ENCODE measurements around the gene KDM4C.
A peak's percentile ranks its signal among the peaks of the same experiment; 100 is the strongest.

The KDM4C gene

DNA sequence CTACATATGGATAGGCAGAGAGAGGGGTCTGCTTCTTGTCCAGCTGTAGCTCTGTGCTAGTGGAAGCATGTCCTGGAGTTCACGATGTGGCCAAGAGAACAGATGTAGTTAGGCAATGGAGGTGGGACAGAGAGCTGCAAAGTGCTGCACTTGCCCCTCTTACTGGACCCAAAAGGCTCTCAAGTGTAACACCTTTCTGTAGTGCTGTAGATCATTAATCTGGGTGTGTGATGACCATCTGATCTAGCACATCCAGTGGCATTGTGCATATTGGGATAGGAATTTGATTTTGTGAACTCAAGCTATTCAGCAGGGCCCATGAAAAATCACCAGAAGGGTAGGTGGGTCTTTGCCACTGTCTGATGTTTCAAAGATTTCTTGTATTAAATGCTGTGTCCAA is 151.4 kb downstream of the KDM4C start:
- DNase-seq: no peak

DNA sequence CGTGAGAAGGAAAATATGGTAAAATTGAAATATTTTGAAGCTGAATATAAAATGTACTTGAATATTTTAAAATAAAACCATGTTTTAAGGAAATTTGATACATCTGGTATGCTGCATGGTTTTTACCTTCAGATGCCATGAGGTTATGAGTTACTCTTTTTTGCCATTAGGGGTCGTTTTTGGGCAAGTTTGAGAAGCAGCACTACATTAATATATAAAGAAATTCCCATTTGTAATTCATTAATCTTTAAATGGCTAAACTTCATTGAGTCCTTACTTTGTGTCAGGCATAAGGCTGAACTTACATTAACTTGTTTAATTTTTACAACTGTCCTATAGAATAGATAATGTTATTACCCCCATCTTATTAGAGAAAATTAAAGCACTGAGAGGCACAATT is 152.3 kb downstream of the KDM4C start:
- peak in 1 of 2 experiments; percentile 52 for DNase-seq

DNA sequence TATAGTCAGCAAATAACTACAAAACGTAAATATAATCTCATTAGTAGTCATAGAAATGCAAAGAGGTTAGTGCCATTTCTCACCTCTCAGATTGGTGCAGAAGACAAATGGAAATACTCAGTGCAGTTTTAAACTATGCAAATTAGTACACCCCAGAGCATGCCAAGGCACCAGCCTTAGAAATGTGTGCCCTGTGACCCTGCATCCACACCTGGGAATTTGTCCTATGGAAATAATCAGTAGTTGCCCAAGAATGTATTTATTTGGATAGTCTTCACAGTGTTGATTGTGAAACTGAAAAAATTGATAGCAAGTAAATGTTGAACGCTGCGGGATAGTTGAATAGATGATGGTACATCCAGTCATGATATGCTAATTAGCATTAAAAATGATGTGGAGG is 152.7 kb downstream of the KDM4C start:
- no peak for DNase-seq

DNA sequence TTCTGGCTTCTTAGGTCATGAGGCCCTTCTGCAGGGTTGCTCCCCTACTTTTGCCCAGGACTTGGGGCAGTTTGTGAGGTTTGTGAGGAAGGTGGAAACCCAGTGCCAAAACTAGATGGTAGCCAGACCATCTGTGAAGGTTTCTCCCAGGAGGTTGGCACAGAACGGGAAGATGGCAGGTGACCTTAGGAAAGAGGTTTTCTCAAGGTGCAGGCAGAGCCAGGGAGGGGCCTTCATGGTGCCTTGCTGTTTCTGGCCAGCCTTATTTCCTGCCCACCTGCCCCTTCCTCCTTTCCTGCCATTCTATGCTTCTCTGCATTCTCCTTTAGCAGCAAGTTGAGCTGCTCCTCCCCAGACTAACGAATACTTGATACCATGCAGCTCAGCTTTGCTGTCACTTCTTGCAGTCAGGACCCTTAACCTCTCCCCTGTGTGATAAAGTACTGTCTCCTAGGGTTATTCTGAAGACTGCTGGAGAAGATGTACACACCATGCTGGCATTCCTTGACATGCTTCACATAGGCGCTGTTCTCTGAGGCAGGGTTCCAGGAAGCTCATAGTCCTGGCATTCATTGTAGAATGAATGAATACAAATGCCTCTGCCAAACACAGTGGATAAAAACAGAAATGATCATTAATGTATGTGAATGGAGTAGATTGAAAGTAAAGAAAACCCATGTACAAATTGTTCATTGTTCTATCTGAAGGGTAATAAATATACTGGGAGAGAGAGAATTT is 154.3 kb downstream of the KDM4C start:
- peak in 1 of 2 experiments; percentile 47 for DNase-seq

DNA sequence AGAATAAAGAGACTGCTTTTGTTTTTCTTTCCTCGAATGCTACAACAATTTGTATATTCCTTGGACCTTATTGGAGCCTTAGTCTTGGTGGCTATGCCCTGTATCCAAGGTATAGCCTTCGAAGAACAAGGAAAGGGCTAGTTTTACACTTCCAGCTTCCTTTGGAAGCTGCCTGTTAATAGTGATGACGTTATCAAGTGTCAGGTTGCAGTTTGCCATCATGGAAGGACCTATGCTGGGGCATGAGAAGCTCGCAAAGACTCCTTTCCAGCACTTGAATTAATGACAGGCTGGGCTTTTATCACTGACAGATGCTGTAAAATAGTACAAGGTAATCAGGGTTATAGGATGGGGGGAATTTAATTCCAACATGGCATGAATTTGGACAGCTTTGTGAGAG is 157.9 kb downstream of the KDM4C start:
- no peak for DNase-seq

DNA sequence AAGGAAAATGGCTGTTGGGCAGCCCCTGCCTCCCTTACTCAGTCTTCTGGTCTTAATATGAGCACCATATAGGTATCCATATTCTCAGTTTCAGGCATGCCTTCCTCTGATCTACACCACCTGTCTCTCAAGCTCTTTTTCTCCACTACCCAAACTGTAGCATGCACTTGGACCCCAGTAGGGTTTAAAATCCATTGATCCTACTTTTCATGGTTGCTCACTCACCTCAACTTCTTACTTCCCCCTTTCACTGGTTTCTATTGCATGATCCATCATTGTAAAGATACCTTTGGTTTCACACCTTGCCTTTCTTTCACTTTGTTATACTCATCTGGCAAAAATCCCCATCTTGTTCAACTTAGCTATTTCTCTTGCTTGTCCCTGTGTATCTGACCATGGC is 159.4 kb downstream of the KDM4C start:
- DNase-seq: no peak

DNA sequence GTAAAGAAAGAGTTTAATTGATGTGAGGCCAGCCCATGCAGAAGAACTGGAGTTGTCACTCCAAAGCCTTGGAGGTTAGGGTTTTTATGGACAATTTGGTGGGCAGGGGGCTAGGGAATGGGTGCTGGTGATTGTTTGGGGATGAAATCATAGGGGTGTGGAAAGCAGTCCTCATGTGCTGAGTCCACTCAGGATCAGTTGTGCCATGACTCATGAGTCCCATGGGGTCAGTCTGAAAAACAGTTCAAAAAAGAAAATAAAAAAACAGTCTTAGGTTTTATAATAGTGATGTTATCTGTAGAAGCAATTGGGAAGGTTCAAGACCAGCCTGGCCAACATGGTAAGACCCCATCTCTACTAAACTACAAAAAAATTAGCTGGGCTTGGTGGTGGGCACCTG is 162.3 kb downstream of the KDM4C start:
- DNase-seq: no peak

DNA sequence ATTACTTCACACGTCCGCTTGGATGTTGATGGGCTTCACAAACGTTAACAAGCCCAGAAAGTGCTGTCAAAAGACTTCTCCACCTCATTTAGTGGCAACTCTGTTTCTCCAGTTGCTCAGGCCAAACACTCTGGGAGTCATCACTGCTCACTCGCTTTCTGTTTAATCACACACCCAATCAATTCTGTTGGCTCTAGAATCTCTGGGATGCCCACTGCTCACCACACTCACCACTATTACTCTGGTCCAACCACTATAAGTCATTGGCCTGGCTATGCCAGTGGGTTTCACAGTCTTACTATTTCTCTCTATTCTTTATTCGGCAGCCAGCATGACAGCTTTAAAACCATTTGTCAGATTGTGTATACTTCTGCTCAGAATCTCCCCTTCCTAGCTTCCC is 163.5 kb downstream of the KDM4C start:
- DNase-seq: no peak

DNA sequence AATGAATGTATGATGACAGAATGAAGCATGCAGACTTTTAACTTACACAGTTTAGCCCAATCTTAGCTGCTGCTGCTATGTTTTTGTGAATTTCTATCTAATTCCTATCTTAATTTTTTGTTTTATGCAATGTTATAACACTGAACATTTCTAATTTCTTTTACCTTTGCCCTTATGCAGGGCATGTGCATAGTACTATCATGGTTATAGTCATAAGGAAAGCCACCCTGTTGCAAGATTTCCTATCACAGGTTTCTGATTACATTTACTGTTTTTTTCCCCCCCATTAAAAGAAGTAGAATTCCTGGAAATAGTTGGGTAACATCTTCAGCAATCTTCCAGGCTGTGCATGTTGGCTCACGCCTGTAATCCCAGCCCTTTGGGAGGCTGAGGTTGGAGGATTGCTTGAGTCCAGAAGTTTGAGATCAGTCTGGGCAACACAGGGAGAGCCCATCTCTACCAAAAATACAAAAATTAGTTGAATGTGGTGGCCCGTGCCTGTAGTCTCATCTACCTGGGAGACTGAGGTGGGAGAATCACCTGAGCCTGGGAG is 164.4 kb downstream of the KDM4C start:
- no peak for DNase-seq

DNA sequence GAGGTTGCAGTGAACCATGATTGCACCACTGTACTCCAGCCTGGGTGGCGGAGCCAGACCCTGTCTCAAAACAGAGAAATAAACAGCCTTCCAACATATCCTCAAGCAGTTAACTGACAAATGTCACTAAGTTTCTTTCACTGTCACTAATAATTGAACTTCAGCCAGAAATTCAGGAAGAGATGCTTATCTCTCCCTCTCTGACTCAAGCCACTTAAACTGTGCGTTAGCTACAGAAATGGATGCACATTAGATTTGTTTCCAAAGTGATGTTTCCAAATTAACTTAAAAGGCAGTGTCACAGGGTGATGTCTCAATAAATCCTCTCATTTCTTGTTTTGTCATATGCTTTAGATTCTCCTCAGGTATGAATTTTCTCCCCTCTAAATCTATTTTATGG is 164.9 kb downstream of the KDM4C start:
- DNase-seq: no peak

DNA sequence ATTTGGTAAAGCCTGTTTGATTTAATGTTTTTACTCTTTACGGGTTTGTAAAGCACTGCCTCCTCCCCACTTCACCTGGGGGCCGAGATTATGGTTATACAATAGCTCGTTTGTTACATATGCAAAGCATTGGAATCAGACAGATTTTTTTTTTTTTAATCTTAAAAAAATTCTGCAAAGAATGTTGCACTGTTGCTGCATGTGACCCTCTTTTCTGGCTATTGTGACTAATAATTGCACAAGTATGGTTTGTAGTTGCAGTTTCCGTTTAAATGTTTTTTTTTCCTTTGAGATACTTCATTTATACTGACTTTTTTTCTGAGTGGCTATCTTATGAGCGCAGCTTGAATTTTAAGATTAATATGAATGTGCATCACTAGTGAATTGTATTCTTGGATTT is 165.3 kb downstream of the KDM4C start:
- no peak for DNase-seq

DNA sequence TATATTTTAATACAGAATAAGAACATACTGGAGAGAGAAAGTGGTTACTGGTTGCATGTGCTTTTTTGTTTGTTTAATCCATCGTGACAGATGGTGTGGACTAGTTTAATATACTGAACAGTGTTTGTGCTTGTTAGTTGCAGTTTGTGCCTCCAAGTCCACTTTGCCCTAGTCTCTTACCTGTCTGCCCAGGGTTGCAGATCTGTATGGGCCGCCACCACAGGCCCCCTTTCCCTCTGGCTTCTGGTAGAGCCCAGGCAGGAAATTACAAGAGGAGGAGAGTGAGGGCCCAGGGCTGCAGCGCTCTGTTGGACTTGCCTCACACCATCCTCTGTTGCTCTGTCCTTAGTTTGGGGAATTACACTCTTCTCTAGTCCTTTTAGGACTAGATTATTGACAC is 166.4 kb downstream of the KDM4C start:
- DNase-seq: no peak

DNA sequence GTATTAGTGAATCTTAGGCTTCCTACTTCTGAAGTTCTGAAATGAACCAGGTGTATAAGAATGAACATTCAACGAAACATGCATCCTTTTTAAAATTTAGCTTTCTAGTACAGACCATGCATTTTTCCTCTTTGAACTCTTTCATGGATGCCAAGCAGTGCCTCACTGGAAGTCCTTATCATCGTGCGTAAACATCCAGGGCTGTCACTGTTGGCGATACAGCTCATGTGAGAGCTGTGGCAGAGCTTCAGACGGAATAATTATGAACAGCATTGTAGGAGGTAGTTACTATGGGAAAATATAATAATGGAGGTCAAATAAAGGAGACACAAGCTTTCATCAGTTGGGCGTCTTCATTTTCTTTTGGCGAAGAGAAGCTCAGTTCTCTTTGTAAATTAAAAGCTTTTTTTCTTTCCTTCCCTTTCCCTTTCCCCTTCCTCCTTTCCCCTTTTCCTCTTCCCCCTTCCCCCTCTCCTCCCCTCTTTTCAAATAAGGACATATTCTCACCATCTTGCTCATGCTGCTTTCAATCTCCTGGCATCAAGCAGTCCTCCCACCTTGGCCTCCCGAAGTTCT is 167.3 kb downstream of the KDM4C start:
- DNase-seq: no peak

DNA sequence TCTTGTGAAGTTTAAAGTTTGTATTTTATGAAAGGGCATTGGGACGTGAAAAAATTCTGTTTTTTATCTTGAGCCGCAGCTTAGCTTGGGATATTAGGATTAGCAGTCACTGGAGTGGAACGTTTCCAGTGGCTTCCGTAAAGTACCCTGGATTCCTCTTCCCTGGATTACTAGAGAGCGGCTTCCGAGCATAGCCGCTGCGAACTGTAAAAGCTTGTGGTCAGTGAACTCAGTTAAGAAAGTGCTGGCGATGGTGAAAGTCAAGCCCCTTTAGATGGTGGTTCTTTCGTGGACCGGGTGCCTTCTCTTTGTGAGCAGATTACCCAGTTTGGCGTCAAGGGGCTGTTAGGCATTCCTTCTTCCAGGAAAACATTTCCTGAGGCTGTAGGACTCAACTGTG is 168.1 kb downstream of the KDM4C start:
- DNase-seq: no peak

DNA sequence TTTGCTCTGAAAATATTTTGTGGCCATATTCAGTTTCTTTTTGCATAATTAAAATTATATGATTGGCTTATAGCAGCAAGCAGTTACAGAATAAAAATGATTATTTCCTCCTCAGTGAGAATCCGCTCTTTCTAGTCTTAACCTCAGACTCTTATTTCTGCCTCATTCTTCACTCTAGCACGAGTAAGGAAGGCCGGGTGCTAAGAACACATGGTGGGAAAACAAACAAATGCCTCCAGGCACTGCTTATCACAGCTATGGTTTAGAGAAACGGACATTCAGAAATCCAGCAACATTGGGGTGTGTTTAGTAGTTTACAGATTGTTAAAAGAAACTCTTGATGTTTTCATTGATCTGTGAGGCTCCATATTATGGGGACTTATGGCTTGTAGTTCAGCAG is 168.7 kb downstream of the KDM4C start:
- no peak for DNase-seq

DNA sequence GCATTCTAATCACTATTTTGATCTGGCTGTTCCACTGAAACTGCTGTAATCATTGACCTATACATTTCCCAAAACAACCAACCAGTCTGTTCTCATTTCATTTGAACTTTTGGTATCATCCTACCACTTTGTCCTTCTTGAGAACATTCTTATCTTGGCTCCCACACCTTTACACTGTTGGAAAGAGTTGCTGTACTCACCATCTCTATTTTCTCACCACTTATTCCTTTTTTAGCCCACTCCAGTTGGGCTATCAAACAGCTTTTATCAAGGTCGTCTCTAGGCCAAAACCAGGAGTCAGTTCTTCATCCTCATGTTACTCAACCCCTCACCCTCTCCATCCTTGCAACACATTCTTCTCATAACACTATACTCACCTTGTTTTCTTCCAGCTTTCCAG is 170.1 kb downstream of the KDM4C start:
- no peak for DNase-seq

DNA sequence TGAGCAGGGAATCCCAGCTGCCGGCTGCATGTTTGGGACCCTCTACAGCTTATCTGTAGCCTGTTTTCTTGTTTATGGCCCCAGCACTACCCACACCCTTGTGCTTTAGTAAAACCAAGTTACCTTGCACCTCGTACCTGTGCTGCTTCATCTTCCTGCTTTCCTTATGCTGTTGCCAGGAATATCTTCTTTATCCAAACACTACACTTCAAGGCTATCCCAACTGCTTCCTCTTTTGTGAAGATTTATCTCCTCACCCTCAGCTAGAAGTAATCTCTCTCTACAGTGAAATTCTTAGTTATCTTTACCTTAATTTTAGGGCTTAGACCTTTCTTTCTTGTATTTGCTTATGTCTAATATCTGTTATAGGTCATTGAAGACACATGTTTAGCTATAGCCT is 171.1 kb downstream of the KDM4C start:
- no peak for DNase-seq

DNA sequence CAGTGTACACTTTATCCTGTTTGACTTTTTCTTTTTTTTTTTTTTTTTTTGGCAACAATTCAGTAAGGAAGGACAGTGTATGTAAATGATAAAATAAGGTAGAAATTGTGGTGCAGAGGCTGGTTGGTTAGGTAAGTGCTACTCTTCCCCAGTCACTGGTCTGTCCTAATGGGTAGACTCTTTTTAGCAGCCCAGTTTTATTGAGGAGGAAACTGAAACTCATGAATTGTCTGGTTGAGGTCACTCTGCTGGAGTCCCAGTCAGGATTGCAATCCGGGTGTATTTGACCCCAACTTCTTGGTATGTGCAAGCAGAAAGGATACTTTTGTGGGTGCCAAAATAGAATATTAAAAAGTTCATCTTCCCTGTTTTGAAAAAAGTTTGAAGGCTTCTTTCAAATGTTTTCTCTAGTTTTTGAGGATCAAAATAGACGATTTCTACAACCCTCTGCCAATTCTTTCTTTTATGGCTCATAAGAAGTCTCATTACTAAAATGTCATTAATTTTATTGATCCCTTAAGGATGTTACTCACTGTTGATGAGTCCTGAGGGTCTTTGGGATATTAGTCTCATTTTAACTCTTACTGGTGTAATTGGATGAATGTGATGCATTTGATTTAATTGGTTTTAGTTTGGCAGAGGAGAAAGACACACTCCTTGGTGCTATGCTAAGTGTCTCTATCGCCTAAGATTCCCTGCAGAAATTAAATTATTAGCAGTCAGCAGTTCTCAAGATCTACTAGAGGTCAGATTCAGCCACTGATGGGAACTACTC is 171.9 kb downstream of the KDM4C start:
- DNase-seq: no peak

DNA sequence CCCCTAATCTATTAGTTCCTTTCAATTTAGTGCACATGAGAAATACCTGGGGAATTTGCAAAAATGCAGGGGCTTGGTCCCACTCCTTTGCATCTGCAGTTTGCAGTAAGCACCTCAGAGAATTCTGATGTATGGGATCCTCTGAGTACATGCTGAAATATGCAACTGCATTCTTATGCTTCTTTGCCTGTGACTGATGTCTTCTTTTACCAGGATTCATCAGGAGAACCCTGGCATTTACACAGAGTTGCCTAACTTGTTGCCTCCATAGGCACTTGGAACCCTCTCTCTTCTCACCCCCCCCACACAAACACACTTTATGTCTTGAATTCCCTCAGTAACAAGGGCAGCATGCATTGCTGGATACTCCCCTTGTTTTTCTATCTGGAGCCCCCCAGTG is 173.1 kb downstream of the KDM4C start:
- DNase-seq: no peak

DNA sequence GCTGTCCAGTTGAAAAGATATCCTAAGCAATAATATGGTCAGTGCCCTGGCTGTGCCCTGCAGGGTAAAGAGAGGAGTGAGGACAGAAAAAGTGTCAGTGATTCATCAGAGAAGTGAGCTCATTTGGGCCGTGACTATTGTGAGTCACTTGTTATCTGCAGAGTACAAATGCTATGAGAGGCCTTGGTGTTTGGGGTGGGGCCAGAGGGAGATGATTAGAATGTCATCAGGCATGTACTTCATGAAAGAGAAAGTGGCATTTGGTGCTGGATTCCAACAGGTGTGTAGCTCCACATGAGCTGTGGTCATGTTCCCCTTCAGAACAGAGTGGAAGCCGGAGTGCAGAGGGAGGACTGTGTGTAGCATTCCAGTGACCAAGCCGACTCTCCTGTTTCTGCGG is 174.1 kb downstream of the KDM4C start:
- no peak for DNase-seq

DNA sequence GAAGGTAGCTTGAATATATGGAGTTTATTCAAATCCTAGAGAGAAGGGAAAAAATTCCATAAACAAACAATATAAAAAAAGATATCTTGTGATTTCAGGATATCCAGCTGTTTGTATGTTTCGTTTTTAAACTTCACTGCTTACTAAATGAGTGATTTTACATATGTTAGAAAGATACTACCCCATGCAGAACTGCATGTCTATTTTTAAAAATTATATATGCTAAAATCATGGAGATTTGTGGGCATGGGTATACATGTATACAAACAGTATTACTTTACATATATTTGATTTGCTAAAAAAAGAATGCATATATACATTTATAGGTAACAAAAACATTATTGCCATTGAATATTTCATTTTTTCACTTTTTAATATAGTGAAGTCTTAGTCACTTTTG is 178.3 kb downstream of the KDM4C start:
- no peak for DNase-seq

DNA sequence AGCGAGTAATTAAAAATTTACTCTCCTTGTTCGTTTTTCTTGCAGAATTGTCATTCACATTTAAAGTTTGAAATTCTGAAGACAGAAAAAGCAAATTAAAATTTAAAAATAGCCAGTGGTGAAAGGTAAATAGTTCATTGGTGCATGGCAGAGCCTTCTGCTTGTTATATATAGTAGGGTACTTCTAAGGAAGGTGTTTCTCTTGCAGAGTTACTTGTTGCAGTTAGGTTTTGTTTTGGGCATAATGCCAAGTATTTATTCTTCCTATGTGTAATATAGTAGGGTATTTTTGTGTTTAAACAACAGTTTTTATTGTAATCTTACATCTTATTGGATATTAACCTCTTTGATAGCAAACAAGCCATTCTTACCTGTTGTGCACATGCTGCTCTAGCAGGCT is 179.4 kb downstream of the KDM4C start:
- DNase-seq: no peak

DNA sequence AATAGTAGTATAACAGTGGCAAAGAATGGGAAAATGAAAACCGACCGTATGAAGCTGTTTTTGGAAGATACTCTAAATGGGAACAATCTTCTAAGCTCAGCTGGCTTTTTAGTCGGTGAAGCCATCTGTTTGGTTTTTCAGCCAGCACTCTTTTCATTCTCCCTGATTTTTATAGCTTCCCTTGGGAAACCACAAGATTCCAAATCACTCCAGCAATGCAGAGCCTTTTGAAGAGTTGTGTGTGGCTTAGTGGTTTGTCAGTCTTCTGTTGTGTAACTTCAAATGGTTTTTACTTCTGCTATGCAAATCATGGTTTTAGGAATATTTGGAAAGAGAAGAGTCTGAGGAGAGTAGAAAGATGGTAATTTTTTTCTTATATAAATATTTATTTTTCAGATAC is 180.7 kb downstream of the KDM4C start:
- DNase-seq: peak; percentile 50 to 83

DNA sequence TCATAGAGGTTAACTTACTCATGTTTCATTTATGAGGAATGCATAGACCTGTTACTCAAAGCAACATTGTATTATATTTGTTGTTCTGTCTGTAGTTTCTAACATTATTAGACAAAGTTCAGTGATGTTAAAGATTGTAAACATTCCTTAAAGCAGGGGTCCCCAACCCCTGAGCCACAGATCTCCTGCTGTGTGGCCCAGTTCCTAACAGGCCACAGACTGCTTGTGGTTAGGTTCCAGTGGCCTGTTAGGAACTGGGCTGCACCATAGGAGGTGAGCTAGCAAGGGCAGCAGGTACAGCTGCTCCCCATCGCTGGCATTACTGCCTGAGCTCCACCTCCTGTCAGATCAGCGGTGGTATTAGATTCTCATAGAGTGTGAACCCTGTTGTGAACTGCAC is 181.1 kb downstream of the KDM4C start:
- DNase-seq: no peak

All from NCI-H446 (cell line).